A549 (cell line): ENCODE data around the gene COPE. TPM values are rescaled to one million over a fixed set of nuclear protein-coding genes. Genes with fewer than 3 reads are reported as not detected.

Source experiments
- ATAC-seq, 2 experiments: fragments of 200-7000 bp in 1 of 2; fragments of >200 bp in 1 of 2; cut with Nextera tagmentation in 1 of 2; cut with Tn5 transposase in 1 of 2; 3 replicates each; pipeline versions ENCODE4 v1.8.0 to v1.9.1; 2018 to 2020; ENCODE audit warnings: mild to moderate bottlenecking in 1 of 2, moderate library complexity in 1 of 2
- CTCF ChIA-PET: fragments of 300-600 bp; sonication (Branson Sonifier 250); formaldehyde crosslinking; extraction: SDS; loops from one replicate; lab custom pipeline; 2021; ENCODE audit warnings: antibody characterized with exemption, inconsistent platforms; lab: Yijun Ruan, JAX
- POLR2A ChIA-PET: fragments of 350-600 bp; formaldehyde crosslinking; extraction: SDS; loops from one replicate; lab custom pipeline; 2021; ENCODE audit warnings: antibody characterized with exemption, inconsistent platforms; lab: Yijun Ruan, JAX
- DNase-seq, 2 experiments: peaks; one replicate each; pipeline versions ENCODE4 v3.0.0 to v3.0.0-alpha.2; 2011 to 2016; ENCODE audit warnings: low read depth in 1 of 2, low spot score in 1 of 2
- FAIRE-seq: peaks from 2 replicates; lab custom pipeline; 2011; peaks lifted over from hg19 to GRCh38; lab: Jason Lieb, UNC
- H3K27ac ChIP-seq, 2 experiments: fragments of >200 bp; sonication (Bioruptor Twin); formaldehyde crosslinking; 3 replicates each; pipeline ENCODE4 v1.5.1; 2016 to 2017
- H3K4me1 ChIP-seq: fragments of >200 bp; sonication (Bioruptor Twin); formaldehyde crosslinking; 3 replicates; pipeline ENCODE4 v1.6.1; 2016
- H3K4me2 ChIP-seq: fragments of >200 bp; sonication (Bioruptor Twin); formaldehyde crosslinking; 3 replicates; pipeline ENCODE4 v1.6.1; 2016
- H3K4me3 ChIP-seq: fragments of >200 bp; sonication (Bioruptor Twin); formaldehyde crosslinking; 3 replicates; pipeline ENCODE4 v1.5.1; 2016
- H3K9me3 ChIP-seq: fragments of >200 bp; sonication (Bioruptor Twin); formaldehyde crosslinking; 3 replicates; pipeline ENCODE4 v1.6.1; 2016
- ATOH8 ChIP-seq: fragments of 250-450 bp; sonication (Bioruptor Pico); IDR thresholded peaks from 2 replicates; pipeline ENCODE4 v1.5.0; 2020; ENCODE audit warnings: low read depth, mild to moderate bottlenecking, moderate library complexity
- BCL3 ChIP-seq: fragments of >200 bp; sonication (Bioruptor Twin); formaldehyde crosslinking; IDR thresholded peaks from 3 replicates; pipeline ENCODE4 v1.6.1; 2016
- CBX2 ChIP-seq: fragments of 200-600 bp; sonication (generic); IDR thresholded peaks from 2 replicates; pipeline ENCODE4 v1.6.1; 2016; ENCODE audit warnings: low read depth, mild to moderate bottlenecking, borderline replicate concordance
- CEBPB ChIP-seq, 2 experiments: fragments of >200 bp in 1 of 2; sonication (Bioruptor Twin) in 1 of 2; formaldehyde crosslinking in 1 of 2; IDR thresholded peaks; 2 replicates each; pipeline ENCODE4 v1.6.1; 2012 to 2016
- CHD2 ChIP-seq: fragments of 150-350 bp; IDR thresholded peaks from 2 replicates; pipeline ENCODE4 v1.6.1; 2014; ENCODE audit warnings: low read length; ENCODE audit not compliant: partially characterized antibody
- CTCF ChIP-seq: fragments of >200 bp; sonication (Bioruptor Twin); formaldehyde crosslinking; IDR thresholded peaks from 3 replicates; pipeline ENCODE4 v1.5.1; 2016
- EHF ChIP-seq: fragments of 250-450 bp; sonication (Bioruptor Pico); IDR thresholded peaks from 2 replicates; pipeline ENCODE4 v1.5.0; 2020; ENCODE audit warnings: mild to moderate bottlenecking
- ELK1 ChIP-seq: fragments of 150-350 bp; IDR thresholded peaks from 2 replicates; pipeline ENCODE4 v1.6.1; 2014; ENCODE audit warnings: low read depth, mild to moderate bottlenecking, low read length
- GATA3 ChIP-seq: IDR thresholded peaks from 2 replicates; pipeline ENCODE4 v1.6.1; 2012; ENCODE audit warnings: borderline replicate concordance
- HDAC2 ChIP-seq: fragments of 200-600 bp; sonication (generic); IDR thresholded peaks from 2 replicates; pipeline ENCODE4 v1.6.1; 2016
- HOXA7 ChIP-seq: fragments of 250-450 bp; sonication (Bioruptor Pico); IDR thresholded peaks from 2 replicates; pipeline ENCODE4 v1.5.0; 2020; ENCODE audit warnings: mild to moderate bottlenecking, moderate library complexity
- JUNB ChIP-seq: fragments of >200 bp; sonication (Bioruptor Twin); formaldehyde crosslinking; IDR thresholded peaks from 2 replicates; pipeline ENCODE4 v1.6.1; 2016
- KDM1A ChIP-seq: fragments of 200-600 bp; sonication (generic); IDR thresholded peaks from 2 replicates; pipeline ENCODE4 v1.6.1; 2016; ENCODE audit warnings: low read depth, mild to moderate bottlenecking
- MAFK ChIP-seq: fragments of 450-650 bp; IDR thresholded peaks from 2 replicates; pipeline ENCODE4 v1.6.1; 2014; ENCODE audit not compliant: partially characterized antibody
- MAX ChIP-seq: IDR thresholded peaks from 2 replicates; pipeline ENCODE4 v1.6.1; 2012
- MAZ ChIP-seq: fragments of 150-350 bp; IDR thresholded peaks from 2 replicates; pipeline ENCODE4 v1.6.1; 2014; ENCODE audit warnings: antibody characterized with exemption, low read depth, low read length, borderline replicate concordance
- NFE2L2 ChIP-seq: fragments of 150-350 bp; conservative IDR thresholded peaks from 2 replicates; pipeline ENCODE4 v1.6.1; 2014; ENCODE audit warnings: low read length
- POLR2A ChIP-seq: IDR thresholded peaks from 2 replicates; pipeline ENCODE4 v1.6.1; 2012; ENCODE audit warnings: mild to moderate bottlenecking, low read length
- RNF2 ChIP-seq: fragments of 200-600 bp; sonication (generic); IDR thresholded peaks from 2 replicates; pipeline ENCODE4 v1.6.1; 2016; ENCODE audit warnings: low read depth, mild to moderate bottlenecking, antibody characterized with exemption, moderate library complexity, borderline replicate concordance
- TFCP2L1 ChIP-seq: fragments of 250-450 bp; sonication (Bioruptor Pico); IDR thresholded peaks from 2 replicates; pipeline ENCODE4 v1.5.0; 2021; ENCODE audit warnings: mild to moderate bottlenecking
- USF2 ChIP-seq: fragments of 450-650 bp; IDR thresholded peaks from 2 replicates; pipeline ENCODE4 v1.6.1; 2014; ENCODE audit warnings: antibody characterized with exemption
- ZNF302 ChIP-seq: fragments of 250-450 bp; sonication (Bioruptor Pico); IDR thresholded peaks from 2 replicates; pipeline ENCODE4 v1.9.0; 2021; ENCODE audit warnings: inconsistent platforms, mild to moderate bottlenecking, moderate library complexity
- WGBS: methylation state at CpG from one replicate; pipeline ENCODE4 v1.1.6; 2017; ENCODE audit errors: missing lambda C conversion rate; 5-methylcytosine and 5-hydroxymethylcytosine counted together
- polyA plus RNA-seq, 4 experiments: library from polyadenylated mRNA; depleted of rRNA in 3 of 4; stranded (reverse); fragments of >200 nt; fragmentation: RNase III in 1 of 4; extraction: RNeasy Plus Mini Kit Qiagen cat#74134 plus additional on column Dnase treatment in 1 of 4; gene quantifications; 2 replicates in 3 of 4; 3 replicates in 1 of 4; pipeline ENCODE4 v1.2.3, GENCODE V29; 2011 to 2017

The COPE gene
- polyA plus RNA-seq, 2 of the 4 experiments (the other 2 are of a cell fraction), result 94.0 to 114 TPM

GRCh38 chr19:18868380-18869022 is 50.7 kb downstream of the COPE start:
- CTCF ChIA-PET, result interaction anchor here (1.0 to 3.8 kb wide), 4 partner anchors 12 to 265 kb away, joined by 3 to 41 read pairs (median 4); no protein-coding TSS in a partner anchor
- ATAC-seq (no peak), DNase-seq (no peak), FAIRE-seq (no peak)
- Histone ChIP-seq H3K27ac (no peak overlapping the region; a peak in 1 of 6 replicates), H3K4me1 (no peaks in the 10 kb centered on the region), H3K4me3 (no peak overlapping the region), H3K9me3 (no peaks in the 10 kb centered on the region), H3K4me2 (no peak overlapping the region)
- 95% methylated on average over 45 of the region's 77 CpGs for WGBS
- POLR2A ChIA-PET, result no interaction called here
- TF ChIP-seq POLR2A, result no peak
- no peak for TF ChIP-seq HDAC2
- TF ChIP-seq MAZ, result no peak
- TF ChIP-seq BCL3, result no peak
- no peak for TF ChIP-seq CTCF
- no peak for TF ChIP-seq ATOH8 (CRISPR knock-in tag)
- no peak for TF ChIP-seq CBX2
- no peak for TF ChIP-seq HOXA7 (CRISPR knock-in tag)
- TF ChIP-seq GATA3, result no peak
- no peak for TF ChIP-seq USF2
- no peak for TF ChIP-seq KDM1A

- Histone ChIP-seq H3K27ac (no peak overlapping the region; a peak in 1 of 6 replicates), H3K4me3 (no peak overlapping the region), H3K4me2 (no peak overlapping the region), H3K4me1 (no peaks in the 10 kb centered on the region), H3K9me3 (no peaks in the 10 kb centered on the region)
- FAIRE-seq, result no peak
- ChIA-PET CTCF (interaction anchor here (0.7 to 3.8 kb wide), 13 partner anchors 9 to 417 kb away, joined by 3 to 41 read pairs (median 5); no protein-coding TSS in a partner anchor), POLR2A (no interaction called here)
- no peak for ATAC-seq
- DNase-seq, result no peak
- no peak for TF ChIP-seq NFE2L2
- TF ChIP-seq JUNB, result no peak
- 92% methylated on average over 22 of the region's 23 CpGs for WGBS
Observed at GRCh38 chr19:18867751-18868150, 51.4 kb downstream of the COPE start.

GRCh38 chr19:18867199-18867598 is 52.0 kb downstream of the COPE start:
- ChIA-PET CTCF (interaction anchor here (0.7 to 3.8 kb wide), 15 partner anchors 9 to 416 kb away, joined by 3 to 41 read pairs (median 5); no protein-coding TSS in a partner anchor), POLR2A (no interaction called here)
- no peak overlapping the region for H3K4me3 ChIP-seq
- FAIRE-seq (no peak), DNase-seq (no peak), ATAC-seq (no peak)
- no peaks in the 10 kb centered on the region for H3K9me3 ChIP-seq
- H3K27ac ChIP-seq, result no peak overlapping the region
- WGBS, result 90% methylated on average over 18 of the region's 23 CpGs
- H3K4me1 ChIP-seq, result no peaks in the 10 kb centered on the region
- TF ChIP-seq ELK1, result no peak
- TF ChIP-seq MAZ, result no peak
- TF ChIP-seq CEBPB (IDR thresholded peaks at IDR 0.05), result no peak
- TF ChIP-seq MAFK, result no peak
- no peak for TF ChIP-seq RNF2
- TF ChIP-seq BCL3, result no peak
- TF ChIP-seq TFCP2L1 (CRISPR knock-in tag), result no peak
- TF ChIP-seq EHF (CRISPR knock-in tag), result no peak
- no peak for TF ChIP-seq ZNF302 (CRISPR knock-in tag)
- TF ChIP-seq MAX, result no peak
- TF ChIP-seq CHD2, result no peak
- TF ChIP-seq HDAC2, result no peak
- H3K4me2 ChIP-seq, result no peak overlapping the region
